TTC549 (cell line): ENCODE measurements around the gene PKM.

ENCODE experiments used
- FAIRE-seq: peaks from 2 replicates; lab custom pipeline; 2012; peaks lifted over from hg19 to GRCh38; lab: Jason Lieb, UNC

PKM gene

GRCh38 chr15:72155003-72155621 is 75.9 kb downstream of the PKM start:
- FAIRE-seq: no peak

GRCh38 chr15:72154316-72154715 is 76.7 kb downstream of the PKM start:
- no peak for FAIRE-seq

- no peak for FAIRE-seq
These were observed 77.6 kb downstream of the PKM start for GRCh38 chr15:72153269-72154000.
